Measurements from ENCODE around the gene NPTX1. TPM values are rescaled to one million over a fixed set of nuclear protein-coding genes. Genes with fewer than 3 reads are reported as not detected.

NPTX1 gene
- total and polyA plus RNA-seq, 2 donors (not counting 1 experiment from before 2014, with no cell fraction given): 0.07 to 0.57 TPM

DNA sequence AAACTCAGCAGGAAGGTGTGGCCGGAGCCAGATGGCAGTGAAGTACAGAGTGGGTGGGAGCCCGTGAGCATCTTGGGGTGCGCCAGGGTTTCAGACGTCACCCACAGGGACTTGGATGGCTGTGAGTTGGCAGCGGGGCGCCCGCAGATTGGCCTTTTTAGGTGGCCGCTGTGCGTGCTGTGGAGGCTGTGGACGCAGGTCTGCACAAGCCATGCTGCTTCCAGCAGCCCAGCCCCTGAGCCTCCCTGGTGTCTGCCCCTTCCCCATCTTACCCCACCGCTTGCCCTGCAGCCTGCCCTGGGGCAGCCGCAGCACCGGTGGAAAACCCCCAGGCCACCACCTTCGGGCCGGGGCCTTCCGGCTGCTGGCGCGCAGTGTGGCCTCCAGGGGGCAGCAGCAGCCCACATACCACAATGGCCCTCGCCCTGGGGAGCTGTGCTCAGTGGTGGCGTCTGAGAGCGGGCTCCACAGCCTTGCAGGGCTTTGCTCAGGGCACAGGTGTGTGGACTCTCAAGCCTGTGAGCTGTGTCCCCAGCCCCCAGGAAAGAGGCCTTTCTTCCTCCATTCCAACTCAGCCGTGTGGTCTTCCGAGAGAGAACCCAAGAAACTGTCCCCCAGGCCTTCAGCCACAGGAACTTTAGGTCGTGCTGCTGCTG lies 49.6 kb downstream of the NPTX1 start:
- Mint-ChIP-seq H3K9me3 (ENCODE audit: insufficient read depth) (no peaks in the 10 kb centered on the region), H3K4me1 (peaks cover 27% of the 10 kb centered on the region), H3K27ac (no peak overlapping the region), H3K27me3 (no peaks in the 10 kb centered on the region), H3K4me3 (no peak overlapping the region)
- POLR2A ChIA-PET: interaction anchor here (1.5 kb wide), 1 partner anchor 11 kb away, joined by 10 read pairs; no protein-coding TSS in a partner anchor
- Histone ChIP-seq H2AFZ (ENCODE audit: insufficient read depth, low read depth, low read length, poor library complexity, severe bottlenecking) (peak overlapping the region; percentile 17), H3K27me3 (replicated peaks in 1 of 4; ENCODE audit: control extremely low read depth in 1 of 4, control insufficient read depth in 3 of 4, insufficient read depth in 4 of 4, low read length in 3 of 4) (peaks cover 0 to 3% (median 0%) of the 10 kb centered on the region in 4 experiments), H3K9me3 (ENCODE audit: control extremely low read depth in 1 of 3, control insufficient read depth in 2 of 3, insufficient read depth in 1 of 3, low read length in 2 of 3) (no peaks in the 10 kb centered on the region), H3K36me3 (replicated peaks in 1 of 2; ENCODE audit: control extremely low read depth in 1 of 2, control insufficient read depth in 1 of 2, extremely low read depth in 1 of 2, insufficient read depth in 2 of 2, low read length in 1 of 2) (no peaks in the 10 kb centered on the region), H4K20me1 (ENCODE audit: control insufficient read depth, insufficient read depth, low read length, poor library complexity, severe bottlenecking) (no peaks in the 10 kb centered on the region), H3K79me2 (ENCODE audit: control insufficient read depth, insufficient read depth, low read length) (peaks cover 3% of the 10 kb centered on the region), H3K4me2 (replicated peaks; ENCODE audit: low read depth, low read length, poor library complexity, severe bottlenecking) (peak overlapping the region; percentile 43), H3K27ac (ENCODE audit: low read length in 2 of 2) (no peak overlapping the region), H3K9ac (ENCODE audit: low read length) (no peak overlapping the region), H3K4me1 (ENCODE audit: control insufficient read depth in 2 of 2, insufficient read depth in 2 of 2, low read length in 2 of 2) (peaks cover 37 to 39% of the 10 kb centered on the region in 2 donors), H3K4me3 (ENCODE audit: control extremely low read depth in 1 of 5, extremely low read depth in 1 of 5, insufficient read depth in 1 of 5, low read depth in 2 of 5, low read length in 4 of 5) (no peak overlapping the region)
- TF ChIP-seq EZH2 (IDR thresholded peaks at IDR 0.05; ENCODE audit: borderline replicate concordance, insufficient read depth, low read depth, low read length, poor library complexity, severe bottlenecking): no peak
- TF ChIP-seq, protein P1, sequence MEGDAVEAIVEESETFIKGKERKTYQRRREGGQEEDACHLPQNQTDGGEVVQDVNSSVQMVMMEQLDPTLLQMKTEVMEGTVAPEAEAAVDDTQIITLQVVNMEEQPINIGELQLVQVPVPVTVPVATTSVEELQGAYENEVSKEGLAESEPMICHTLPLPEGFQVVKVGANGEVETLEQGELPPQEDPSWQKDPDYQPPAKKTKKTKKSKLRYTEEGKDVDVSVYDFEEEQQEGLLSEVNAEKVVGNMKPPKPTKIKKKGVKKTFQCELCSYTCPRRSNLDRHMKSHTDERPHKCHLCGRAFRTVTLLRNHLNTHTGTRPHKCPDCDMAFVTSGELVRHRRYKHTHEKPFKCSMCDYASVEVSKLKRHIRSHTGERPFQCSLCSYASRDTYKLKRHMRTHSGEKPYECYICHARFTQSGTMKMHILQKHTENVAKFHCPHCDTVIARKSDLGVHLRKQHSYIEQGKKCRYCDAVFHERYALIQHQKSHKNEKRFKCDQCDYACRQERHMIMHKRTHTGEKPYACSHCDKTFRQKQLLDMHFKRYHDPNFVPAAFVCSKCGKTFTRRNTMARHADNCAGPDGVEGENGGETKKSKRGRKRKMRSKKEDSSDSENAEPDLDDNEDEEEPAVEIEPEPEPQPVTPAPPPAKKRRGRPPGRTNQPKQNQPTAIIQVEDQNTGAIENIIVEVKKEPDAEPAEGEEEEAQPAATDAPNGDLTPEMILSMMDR (IDR thresholded peaks at IDR 0.05): peak; percentile 95
- ATAC-seq (ENCODE audit: low read depth) (peak; percentile 96), DNase-seq (peak; percentile 90)
- intact Hi-C loops (cut with micrococcal nuclease): loop anchor here (1.0 kb wide), 1 partner anchor 555 kb away; no protein-coding TSS in a partner anchor
- CTCF ChIA-PET: interaction anchor here (0.6 to 6.7 kb wide), 30 partner anchors 11 to 677 kb away, joined by 3 to 75 read pairs (median 3); no protein-coding TSS in a partner anchor
- whole genome bisulfite sequencing (ENCODE audit: insufficient coverage): 43% methylated on average over 24 of the region's 24 CpGs

GRCh38 chr17:80425835-80426426 lies 50.5 kb downstream of the NPTX1 start:
- no peak for TF ChIP-seq EZH2 (IDR thresholded peaks at IDR 0.05; ENCODE audit: borderline replicate concordance, insufficient read depth, low read depth, low read length, poor library complexity, severe bottlenecking)
- TF ChIP-seq, protein P1 (IDR thresholded peaks at IDR 0.05): no peak
- POLR2A ChIA-PET: no interaction called here
- DNase-seq: no peak
- peaks cover 3% of the 10 kb centered on the region for H3K79me2 ChIP-seq (ENCODE audit: control insufficient read depth, insufficient read depth, low read length)
- ATAC-seq (ENCODE audit: low read depth): no peak
- peak overlapping the region; percentile 68 for H3K4me2 ChIP-seq (replicated peaks; ENCODE audit: low read depth, low read length, poor library complexity, severe bottlenecking)
- H3K4me3 ChIP-seq (ENCODE audit: control extremely low read depth in 1 of 5, extremely low read depth in 1 of 5, insufficient read depth in 1 of 5, low read depth in 2 of 5, low read length in 4 of 5): no peak overlapping the region
- H4K20me1 ChIP-seq (ENCODE audit: control insufficient read depth, insufficient read depth, low read length, poor library complexity, severe bottlenecking): no peaks in the 10 kb centered on the region
- Mint-ChIP-seq H3K4me1 (peaks cover 27% of the 10 kb centered on the region), H3K27ac (peak overlapping the region; percentile 26), H3K27me3 (no peaks in the 10 kb centered on the region), H3K9me3 (ENCODE audit: insufficient read depth) (no peaks in the 10 kb centered on the region), H3K4me3 (no peak overlapping the region)
- H3K9ac ChIP-seq (ENCODE audit: low read length): no peak overlapping the region
- no peaks in the 10 kb centered on the region for H3K9me3 ChIP-seq (ENCODE audit: control extremely low read depth in 1 of 3, control insufficient read depth in 2 of 3, insufficient read depth in 1 of 3, low read length in 2 of 3)
- intact Hi-C loops (cut with micrococcal nuclease): no loop called here
- peaks cover 0 to 3% (median 0%) of the 10 kb centered on the region in 4 experiments for H3K27me3 ChIP-seq (replicated peaks in 1 of 4; ENCODE audit: control extremely low read depth in 1 of 4, control insufficient read depth in 3 of 4, insufficient read depth in 4 of 4, low read length in 3 of 4)
- WGBS (ENCODE audit: insufficient coverage): 88% methylated on average over 9 of the region's 9 CpGs
- peaks cover 37 to 39% of the 10 kb centered on the region in 2 donors for H3K4me1 ChIP-seq (ENCODE audit: control insufficient read depth in 2 of 2, insufficient read depth in 2 of 2, low read length in 2 of 2)
- H2AFZ ChIP-seq (ENCODE audit: insufficient read depth, low read depth, low read length, poor library complexity, severe bottlenecking): no peak overlapping the region
- no peak overlapping the region for H3K27ac ChIP-seq (ENCODE audit: low read length in 2 of 2)
- no peaks in the 10 kb centered on the region for H3K36me3 ChIP-seq (replicated peaks in 1 of 2; ENCODE audit: control extremely low read depth in 1 of 2, control insufficient read depth in 1 of 2, extremely low read depth in 1 of 2, insufficient read depth in 2 of 2, low read length in 1 of 2)
- CTCF ChIA-PET: interaction anchor here (0.8 to 6.7 kb wide), 7 partner anchors 10 to 566 kb away, joined by 3 to 75 read pairs (median 4); partner anchors contain the start of gene CHMP6
